ENCODE data around the gene SLC41A3.

DNA sequence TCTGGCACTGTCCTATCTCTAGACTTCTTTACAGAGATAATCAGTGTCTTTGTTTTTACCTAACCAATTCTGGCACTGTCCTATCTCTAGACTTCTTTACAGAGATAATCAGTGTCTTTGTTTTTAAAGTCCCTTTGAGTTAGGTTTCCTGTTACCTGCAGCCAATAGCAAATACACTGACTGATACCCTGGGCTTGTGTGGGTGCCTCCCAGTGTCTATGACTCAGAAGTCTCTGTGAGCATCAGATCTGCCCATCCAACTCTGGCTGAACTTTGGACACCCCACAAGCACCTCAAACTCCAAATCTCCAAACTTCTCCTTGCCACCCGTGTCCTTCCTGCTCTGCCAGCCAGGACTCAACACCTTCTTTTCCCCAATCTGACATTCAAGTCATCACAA is 30.4 kb downstream of the SLC41A3 start:
- TF ChIP-seq, protein P1, sequence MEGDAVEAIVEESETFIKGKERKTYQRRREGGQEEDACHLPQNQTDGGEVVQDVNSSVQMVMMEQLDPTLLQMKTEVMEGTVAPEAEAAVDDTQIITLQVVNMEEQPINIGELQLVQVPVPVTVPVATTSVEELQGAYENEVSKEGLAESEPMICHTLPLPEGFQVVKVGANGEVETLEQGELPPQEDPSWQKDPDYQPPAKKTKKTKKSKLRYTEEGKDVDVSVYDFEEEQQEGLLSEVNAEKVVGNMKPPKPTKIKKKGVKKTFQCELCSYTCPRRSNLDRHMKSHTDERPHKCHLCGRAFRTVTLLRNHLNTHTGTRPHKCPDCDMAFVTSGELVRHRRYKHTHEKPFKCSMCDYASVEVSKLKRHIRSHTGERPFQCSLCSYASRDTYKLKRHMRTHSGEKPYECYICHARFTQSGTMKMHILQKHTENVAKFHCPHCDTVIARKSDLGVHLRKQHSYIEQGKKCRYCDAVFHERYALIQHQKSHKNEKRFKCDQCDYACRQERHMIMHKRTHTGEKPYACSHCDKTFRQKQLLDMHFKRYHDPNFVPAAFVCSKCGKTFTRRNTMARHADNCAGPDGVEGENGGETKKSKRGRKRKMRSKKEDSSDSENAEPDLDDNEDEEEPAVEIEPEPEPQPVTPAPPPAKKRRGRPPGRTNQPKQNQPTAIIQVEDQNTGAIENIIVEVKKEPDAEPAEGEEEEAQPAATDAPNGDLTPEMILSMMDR (IDR thresholded peaks at IDR 0.05; ENCODE audit: low read length) = no peak
- TF ChIP-seq EZH2 (IDR thresholded peaks at IDR 0.05; ENCODE audit: borderline replicate concordance, low read length) = no peak
